H1 (cell line): ENCODE measurements around the gene GBA2. TPM values are rescaled to one million over a fixed set of nuclear protein-coding genes. Genes with fewer than 3 reads are reported as not detected.

Experiments
- CTCF ChIA-PET: fragments of 300-600 bp; sonication (Branson Sonifier 250); formaldehyde crosslinking; loops from one replicate; lab custom pipeline; 2021; ENCODE audit not compliant: partially characterized antibody; lab: Charles Lee
- POLR2A ChIA-PET: fragments of 300-600 bp; sonication (Branson Sonifier 250); formaldehyde crosslinking; loops from one replicate; lab custom pipeline; 2021; ENCODE audit warnings: inconsistent platforms; ENCODE audit not compliant: partially characterized antibody; lab: Charles Lee
- DNase-seq, 2 experiments: peaks; one replicate each; pipeline versions ENCODE4 v3.0.0 to v3.0.0-alpha.2; 2010 to 2022; ENCODE audit warnings: low spot score in 2 of 2, low read depth in 1 of 2, mixed read lengths in 1 of 2
- FAIRE-seq: peaks from 2 replicates; lab custom pipeline; 2011; peaks lifted over from hg19 to GRCh38; lab: Jason Lieb, UNC
- H2AFZ ChIP-seq: 2 replicates; pipeline ENCODE4 v1.8.1; 2012; ENCODE audit warnings: low read length, inconsistent platforms
- H2AK5ac ChIP-seq: 2 replicates; pipeline ENCODE4 v1.6.1; 2013; ENCODE audit warnings: low read depth, low read length
- H2BK120ac ChIP-seq: replicated peaks from 2 replicates; pipeline ENCODE3; 2013; ENCODE audit warnings: low read depth, low read length, inconsistent platforms
- H2BK12ac ChIP-seq: 2 replicates; pipeline ENCODE4 v1.6.1; 2013; ENCODE audit warnings: low read depth, low read length
- H2BK15ac ChIP-seq: 2 replicates; pipeline ENCODE4 v1.6.1; 2013; ENCODE audit warnings: low read length
- H2BK20ac ChIP-seq: 2 replicates; pipeline ENCODE4 v1.6.1; 2013; ENCODE audit warnings: low read length
- H2BK5ac ChIP-seq: 2 replicates; pipeline ENCODE4 v1.6.1; 2013; ENCODE audit warnings: low read depth, low read length
- H3K14ac ChIP-seq: 2 replicates; pipeline ENCODE4 v1.6.1; 2013; ENCODE audit warnings: inconsistent platforms; ENCODE audit not compliant: insufficient read length
- H3K18ac ChIP-seq: 2 replicates; pipeline ENCODE4 v1.6.1; 2013; ENCODE audit warnings: low read length; ENCODE audit errors: extremely low read depth
- H3K23ac ChIP-seq: 2 replicates; pipeline ENCODE4 v1.6.1; 2013; ENCODE audit warnings: inconsistent platforms; ENCODE audit not compliant: insufficient read length
- H3K23me2 ChIP-seq: 2 replicates; pipeline ENCODE4 v1.6.1; 2013; ENCODE audit warnings: low read depth, low read length
- H3K27ac ChIP-seq: 2 replicates; pipeline ENCODE4 v1.6.1; 2011; ENCODE audit warnings: low read depth, low read length, inconsistent platforms
- H3K27me3 ChIP-seq, 4 experiments: replicated peaks in 1 of 4; 1 replicate in 1 of 4; 2 replicates in 3 of 4; pipeline versions ENCODE4 v1.6.1 to v1.8.1; 2011 to 2013; ENCODE audit warnings: low read length in 3 of 4, mild to moderate bottlenecking in 3 of 4, inconsistent platforms in 2 of 4, mixed read lengths in 2 of 4, moderate library complexity in 1 of 4; ENCODE audit not compliant: control insufficient read depth in 3 of 4, insufficient read depth in 3 of 4; ENCODE audit errors: extremely low read depth in 1 of 4
- H3K36me3 ChIP-seq, 4 experiments: 2 replicates each; pipeline versions ENCODE4 v1.6.1 to v1.8.1; 2011 to 2013; ENCODE audit warnings: mild to moderate bottlenecking in 4 of 4, low read length in 3 of 4, moderate library complexity in 2 of 4, control low read depth in 1 of 4, inconsistent platforms in 1 of 4; ENCODE audit not compliant: insufficient read depth in 4 of 4, control insufficient read depth in 2 of 4
- H3K4ac ChIP-seq: replicated peaks from 2 replicates; pipeline ENCODE3; 2013; ENCODE audit warnings: low read length, low read depth, mixed read lengths, inconsistent platforms; ENCODE audit not compliant: insufficient read length
- H3K4me1 ChIP-seq, 4 experiments: replicated peaks in 1 of 4; 1 replicate in 1 of 4; 2 replicates in 3 of 4; pipeline versions ENCODE4 v1.6.1 to v1.8.1; 2011 to 2013; ENCODE audit warnings: low read length in 3 of 4, inconsistent platforms in 2 of 4, mixed read lengths in 1 of 4; ENCODE audit not compliant: insufficient read depth in 4 of 4, control insufficient read depth in 3 of 4
- H3K4me2 ChIP-seq, 2 experiments: 2 replicates each; pipeline versions ENCODE4 v1.6.1 to v1.8.1; 2011 to 2013; ENCODE audit warnings: low read depth in 2 of 2, low read length in 2 of 2, control low read depth in 1 of 2, inconsistent platforms in 1 of 2, mild to moderate bottlenecking in 1 of 2; ENCODE audit not compliant: insufficient read depth in 1 of 2
- H3K4me3 ChIP-seq, 4 experiments: fragments of 200-600, 300-600 bp in 1 of 4; sonication (generic), shearing (Covaris generic), sonication (Bioruptor Twin) in 1 of 4; 2 replicates each; pipeline versions ENCODE4 v1.5.1 to v1.8.1; 2011 to 2016; ENCODE audit warnings: low read length in 4 of 4, low read depth in 3 of 4, control low read depth in 2 of 4, inconsistent platforms in 2 of 4, mild to moderate bottlenecking in 2 of 4, mixed read lengths in 1 of 4, moderate library complexity in 1 of 4; ENCODE audit not compliant: insufficient read depth in 2 of 4; ENCODE audit errors: extremely low read depth in 1 of 4
- H3K56ac ChIP-seq: replicated peaks from 2 replicates; pipeline ENCODE3; 2013; ENCODE audit warnings: low read depth, mild to moderate bottlenecking, mixed read lengths, low read length, inconsistent platforms; ENCODE audit not compliant: insufficient read length
- H3K79me1 ChIP-seq: 2 replicates; pipeline ENCODE4 v1.6.1; 2013; ENCODE audit warnings: low read depth, low read length, control low read depth
- H3K79me2 ChIP-seq, 2 experiments: 2 replicates each; pipeline versions ENCODE4 v1.6.1 to v1.8.1; 2012 to 2013; ENCODE audit warnings: low read length in 2 of 2, mild to moderate bottlenecking in 2 of 2, inconsistent platforms in 1 of 2; ENCODE audit not compliant: insufficient read depth in 2 of 2, control insufficient read depth in 1 of 2
- H3K9ac ChIP-seq, 4 experiments: replicated peaks in 1 of 4; 1 replicate in 1 of 4; 2 replicates in 3 of 4; pipeline versions ENCODE4 v1.6.1 to v1.8.1; 2011 to 2013; ENCODE audit warnings: low read depth in 3 of 4, low read length in 3 of 4, control low read depth in 2 of 4, mild to moderate bottlenecking in 2 of 4, moderate library complexity in 2 of 4, inconsistent platforms in 1 of 4; ENCODE audit errors: extremely low read depth in 1 of 4
- H3K9me3 ChIP-seq, 2 experiments: 2 replicates each; pipeline versions ENCODE4 v1.6.1 to v1.8.1; 2012 to 2013; ENCODE audit warnings: mild to moderate bottlenecking in 2 of 2, moderate library complexity in 2 of 2, control low read depth in 1 of 2, inconsistent platforms in 1 of 2, low read depth in 1 of 2, low read length in 1 of 2, mixed read lengths in 1 of 2; ENCODE audit not compliant: insufficient read depth in 2 of 2
- H4K20me1 ChIP-seq, 2 experiments: replicated peaks in 1 of 2; 2 replicates each; pipeline versions ENCODE3 to v1.8.1; 2011 to 2013; ENCODE audit warnings: inconsistent platforms in 2 of 2, low read length in 2 of 2, mild to moderate bottlenecking in 1 of 2; ENCODE audit not compliant: insufficient read depth in 2 of 2, control insufficient read depth in 1 of 2
- H4K5ac ChIP-seq: 2 replicates; pipeline ENCODE4 v1.6.1; 2013; ENCODE audit warnings: low read length, low read depth, mixed read lengths, inconsistent platforms; ENCODE audit not compliant: insufficient read length
- H4K8ac ChIP-seq: 2 replicates; pipeline ENCODE4 v1.8.0; 2013; ENCODE audit warnings: mild to moderate bottlenecking, moderate library complexity, low read length, inconsistent platforms; ENCODE audit not compliant: insufficient read depth; ENCODE audit errors: extremely low read depth
- H4K91ac ChIP-seq: replicated peaks from 2 replicates; pipeline ENCODE3; 2013; ENCODE audit warnings: low read length, mixed read lengths, inconsistent platforms; ENCODE audit not compliant: insufficient read length
- SP4 ChIP-seq: IDR thresholded peaks from 2 replicates; pipeline ENCODE4 v1.6.1; 2012; ENCODE audit warnings: low read length, inconsistent platforms
- WGBS, 2 experiments: shearing (Covaris generic) in 1 of 2; methylation state at CpG; one replicate each; pipeline versions ENCODE4 v1.1.6 to v1.1.7; 2013 to 2015; ENCODE audit warnings: low lambda C conversion rate in 2 of 2, mixed read lengths in 2 of 2, inconsistent platforms in 1 of 2, low coverage in 1 of 2, missing lambda C conversion rate in 1 of 2; ENCODE audit not compliant: insufficient replicate concordance in 2 of 2, insufficient coverage in 1 of 2, insufficient read length in 1 of 2; ENCODE audit errors: extremely low coverage in 1 of 2, missing lambda C conversion rate in 1 of 2; 5-methylcytosine and 5-hydroxymethylcytosine counted together
- polyA plus RNA-seq, 7 experiments: library from polyadenylated mRNA; depleted of rRNA in 3 of 7; stranded (reverse) in 5 of 7; unstranded in 2 of 7; fragments of >200 nt in 5 of 7; fragments of 200-250 nt in 2 of 7; gene quantifications; 1 replicate in 5 of 7; 2 replicates in 1 of 7; 4 replicates in 1 of 7; pipeline versions ENCODE4 v1.2.1 to v1.2.3, GENCODE V29; 2011 to 2013; ENCODE audit warnings: missing spikeins in 2 of 7, mixed read lengths in 2 of 7
- total RNA-seq: library from RNA; stranded (reverse); fragmentation: NEBNext Ultra II Directional; extraction: Animal tissue kit (Norgen Biotek cat#: 25700); gene quantifications from 2 replicates; pipeline ENCODE4 v1.2.1, GENCODE V29; 2021

The GBA2 gene
- total and polyA plus RNA-seq, 2 of the 8 experiments (the other 6 are each of a cell fraction or from before 2014, with no cell fraction given): 64.2 to 71.9 TPM

DNA sequence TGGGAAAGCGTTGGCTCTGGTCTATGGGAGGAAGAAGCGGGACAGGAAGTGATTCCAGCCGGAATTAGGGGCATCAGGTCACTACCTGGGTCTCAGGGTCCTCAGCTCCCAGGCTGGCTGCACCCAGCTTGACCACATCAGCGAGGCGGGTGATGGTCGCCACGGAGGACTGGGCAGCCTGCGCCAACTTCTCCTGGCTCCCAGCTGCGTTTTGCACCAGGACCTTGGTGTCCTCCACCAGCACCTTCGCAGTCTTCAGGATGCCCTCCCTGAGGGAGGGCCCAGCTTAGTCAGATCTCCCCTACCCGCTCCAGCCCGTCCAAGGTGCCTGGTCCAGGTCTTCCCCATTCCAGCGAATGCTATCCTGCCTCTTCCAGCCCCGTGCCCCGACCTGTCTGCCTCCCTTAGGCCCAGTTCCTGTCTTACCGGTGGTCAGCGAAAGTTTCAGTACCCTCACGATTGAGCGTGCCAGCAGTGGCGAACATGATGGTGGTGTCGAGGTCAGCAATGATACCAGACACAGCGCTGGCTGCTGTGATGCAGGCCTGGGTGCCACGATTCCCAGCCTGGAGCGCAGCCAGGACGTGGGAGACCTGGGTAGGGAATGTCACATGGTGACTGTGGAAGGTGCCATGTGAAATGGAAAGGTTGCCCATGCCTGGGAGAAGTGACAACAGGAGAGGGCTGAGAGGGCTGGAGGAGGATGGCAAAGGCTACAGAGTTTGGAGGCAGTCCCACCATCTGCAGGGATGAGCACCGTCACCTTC, 44.9 kb downstream of the GBA2 start:
- no peak overlapping the region for H2BK12ac ChIP-seq
- no peaks in the 10 kb centered on the region for H3K9me3 ChIP-seq
- H3K18ac ChIP-seq: no peak overlapping the region
- FAIRE-seq (no peak), DNase-seq (no peak)
- H3K14ac ChIP-seq: no peak overlapping the region
- no peak overlapping the region for H3K4me3 ChIP-seq
- H4K20me1 ChIP-seq: peaks cover 0 to 9% of the 10 kb centered on the region in 2 experiments
- H3K79me2 ChIP-seq: no peaks in the 10 kb centered on the region
- H2BK120ac ChIP-seq: no peak overlapping the region
- 96% methylated on average over 25 of the region's 26 CpGs; no CpG with 5 or more reads in 1 of the 2 experiments for WGBS, 2 experiments
- H2AK5ac ChIP-seq: no peak overlapping the region
- H4K5ac ChIP-seq: no peak overlapping the region
- peaks cover 47 to 89% (median 82%) of the 10 kb centered on the region in 4 experiments for H3K36me3 ChIP-seq
- no peak overlapping the region for H3K4ac ChIP-seq
- H3K4me1 ChIP-seq: no peaks in the 10 kb centered on the region
- H3K4me2 ChIP-seq: no peak overlapping the region
- H3K79me1 ChIP-seq: no peaks in the 10 kb centered on the region
- H2BK15ac ChIP-seq: no peak overlapping the region
- no peak overlapping the region for H3K23ac ChIP-seq
- no peak overlapping the region for H2AFZ ChIP-seq
- H4K91ac ChIP-seq: no peak overlapping the region
- H3K9ac ChIP-seq: no peak overlapping the region; a peak in 1 of 7 replicates
- H2BK20ac ChIP-seq: no peak overlapping the region
- CTCF ChIA-PET: interaction anchor here (0.6 to 13.1 kb wide), 7 partner anchors 10 to 92 kb away, joined by 3 to 199 read pairs (median 4); partner anchors contain the start of genes ARHGEF39 and TPM2
- no peaks in the 10 kb centered on the region for H3K27me3 ChIP-seq
- H3K56ac ChIP-seq: no peak overlapping the region
- H3K27ac ChIP-seq: no peak overlapping the region
- no peak overlapping the region for H2BK5ac ChIP-seq
- H4K8ac ChIP-seq: no peak overlapping the region
- POLR2A ChIA-PET: interaction anchor here (1.2 to 4.8 kb wide), 4 partner anchors 8 to 23 kb away, joined by 4 to 19 read pairs (median 12); partner anchors contain the start of gene TPM2
- H3K23me2 ChIP-seq: no peaks in the 10 kb centered on the region
- no peak for TF ChIP-seq SP4
